ENCODE measurements around the gene CAVIN2.

The CAVIN2 gene

GRCh38 chr2:191839918-191840804, 6.7 kb downstream of the CAVIN2 start:
- DNase-seq (ENCODE audit: low spot score), result no peak

GRCh38 chr2:191838526-191838925, 8.4 kb downstream of the CAVIN2 start:
- DNase-seq (ENCODE audit: low spot score), result no peak

GRCh38 chr2:191836853-191837769, 9.8 kb downstream of the CAVIN2 start:
- no peak for DNase-seq (ENCODE audit: low spot score)

GRCh38 chr2:191836471-191836852, 10.4 kb downstream of the CAVIN2 start:
- no peak for DNase-seq (ENCODE audit: low spot score)

GRCh38 chr2:191835539-191836350, 11.1 kb downstream of the CAVIN2 start:
- DNase-seq (ENCODE audit: low spot score), result no peak

GRCh38 chr2:191835100-191835499, 11.8 kb downstream of the CAVIN2 start:
- DNase-seq (ENCODE audit: low spot score), result no peak

- DNase-seq (ENCODE audit: low spot score), result no peak
These were observed 13.5 kb downstream of the CAVIN2 start for GRCh38 chr2:191833356-191833755.

GRCh38 chr2:191832668-191833067, 14.2 kb downstream of the CAVIN2 start:
- DNase-seq (ENCODE audit: low spot score), result no peak

- no peak for DNase-seq (ENCODE audit: low spot score)
These were observed 15.4 kb downstream of the CAVIN2 start for GRCh38 chr2:191831410-191831994.

GRCh38 chr2:191824398-191824797, 22.5 kb downstream of the CAVIN2 start:
- no peak for DNase-seq (ENCODE audit: low spot score)

- no peak for DNase-seq (ENCODE audit: low spot score)
These were observed 25.8 kb downstream of the CAVIN2 start for GRCh38 chr2:191821078-191821477.

- DNase-seq (ENCODE audit: low spot score), result no peak
These were observed 28.1 kb downstream of the CAVIN2 start for GRCh38 chr2:191818725-191819350.

GRCh38 chr2:191818133-191818532, 28.8 kb downstream of the CAVIN2 start:
- DNase-seq (ENCODE audit: low spot score), result no peak

GRCh38 chr2:191815010-191815409, 31.9 kb downstream of the CAVIN2 start:
- no peak for DNase-seq (ENCODE audit: low spot score)

GRCh38 chr2:191813943-191814342, 32.9 kb downstream of the CAVIN2 start:
- DNase-seq (ENCODE audit: low spot score), result no peak

GRCh38 chr2:191811807-191812602, 34.9 kb downstream of the CAVIN2 start:
- DNase-seq (ENCODE audit: low spot score), result peak; percentile 73

- DNase-seq (ENCODE audit: low spot score), result no peak
These were observed 40.5 kb downstream of the CAVIN2 start for GRCh38 chr2:191806396-191806795.

GRCh38 chr2:191804766-191805165, 42.1 kb downstream of the CAVIN2 start:
- no peak for DNase-seq (ENCODE audit: low spot score)

- no peak for DNase-seq (ENCODE audit: low spot score)
These were observed 43.9 kb downstream of the CAVIN2 start for GRCh38 chr2:191803007-191803406.

GRCh38 chr2:191802180-191802579, 44.7 kb downstream of the CAVIN2 start:
- no peak for DNase-seq (ENCODE audit: low spot score)
